HepG2 (cell line): ENCODE results near the gene PARK7. TPM values are rescaled to one million over a fixed set of nuclear protein-coding genes. Genes with fewer than 3 reads are reported as not detected.

ENCODE experiments used
- CBFB ChIP-seq: sonication (generic); formaldehyde crosslinking; IDR thresholded peaks from 2 replicates; pipeline ENCODE4 v1.4.0; 2020; ENCODE audit warnings: missing genetic modification reagents
- CEBPG ChIP-seq: IDR thresholded peaks from 2 replicates; pipeline ENCODE4 v1.6.1; 2016
- EEA1 ChIP-seq: sonication (generic); formaldehyde crosslinking; IDR thresholded peaks from 2 replicates; pipeline ENCODE4 v1.5.1; 2020; ENCODE audit warnings: mild to moderate bottlenecking, missing genetic modification reagents, borderline replicate concordance
- EED ChIP-seq: sonication (generic); formaldehyde crosslinking; IDR thresholded peaks from 2 replicates; pipeline ENCODE4 v1.5.0; 2020; ENCODE audit warnings: mild to moderate bottlenecking, missing genetic modification reagents
- IRX3 ChIP-seq: sonication (generic); formaldehyde crosslinking; IDR thresholded peaks from 2 replicates; pipeline ENCODE4 v1.8.1; 2023; ENCODE audit warnings: mild to moderate bottlenecking, low read depth, missing genetic modification reagents, borderline replicate concordance
- RARG ChIP-seq: sonication (generic); formaldehyde crosslinking; IDR thresholded peaks from 2 replicates; pipeline ENCODE4 v1.4.0; 2020; ENCODE audit warnings: low read depth, mild to moderate bottlenecking, missing genetic modification reagents
- SSRP1 ChIP-seq: IDR thresholded peaks from 2 replicates; pipeline ENCODE4 v1.6.1; 2016; ENCODE audit warnings: control low read depth
- TOE1 ChIP-seq: sonication (generic); formaldehyde crosslinking; IDR thresholded peaks from 2 replicates; pipeline ENCODE4 v1.4.0; 2020; ENCODE audit warnings: mild to moderate bottlenecking, missing genetic modification reagents
- ZNF235 ChIP-seq: sonication (generic); formaldehyde crosslinking; IDR thresholded peaks from 2 replicates; pipeline ENCODE4 v1.8.1; 2023; ENCODE audit warnings: mild to moderate bottlenecking, missing genetic modification reagents, borderline replicate concordance
- ZNF550 ChIP-seq: sonication (generic); formaldehyde crosslinking; IDR thresholded peaks from 2 replicates; pipeline ENCODE4 v1.4.0; 2020; ENCODE audit warnings: mild to moderate bottlenecking, missing genetic modification reagents, borderline replicate concordance
- ZNF552 ChIP-seq: sonication (generic); formaldehyde crosslinking; IDR thresholded peaks from 2 replicates; pipeline ENCODE4 v1.9.0; 2022; ENCODE audit warnings: missing genetic modification reagents, mild to moderate bottlenecking, borderline replicate concordance
- ZNF557 ChIP-seq: sonication (generic); formaldehyde crosslinking; IDR thresholded peaks from 2 replicates; pipeline ENCODE4 v1.4.0; 2020; ENCODE audit warnings: missing genetic modification reagents
- ZNF567 ChIP-seq: sonication (generic); formaldehyde crosslinking; IDR thresholded peaks from 2 replicates; pipeline ENCODE4 v1.8.1; 2023; ENCODE audit warnings: mild to moderate bottlenecking, missing genetic modification reagents, borderline replicate concordance
- ZNF598 ChIP-seq: sonication (generic); formaldehyde crosslinking; IDR thresholded peaks from 2 replicates; pipeline ENCODE4 v1.5.1; 2020; ENCODE audit warnings: mild to moderate bottlenecking, missing genetic modification reagents, borderline replicate concordance
- ZNF749 ChIP-seq: sonication (generic); formaldehyde crosslinking; IDR thresholded peaks from 2 replicates; pipeline ENCODE4 v1.8.0; 2022; ENCODE audit warnings: mild to moderate bottlenecking, missing genetic modification reagents, moderate library complexity, borderline replicate concordance
- ZNF777 ChIP-seq: sonication (generic); formaldehyde crosslinking; IDR thresholded peaks from 2 replicates; pipeline ENCODE4 v1.4.0; 2020; ENCODE audit warnings: missing genetic modification reagents
- ZSCAN29 ChIP-seq: sonication (generic); formaldehyde crosslinking; conservative IDR thresholded peaks from 2 replicates; pipeline ENCODE4 v1.4.0; 2020; ENCODE audit warnings: mild to moderate bottlenecking, missing genetic modification reagents
- polyA plus RNA-seq, 8 experiments: library from polyadenylated mRNA; depleted of rRNA in 3 of 8; stranded (reverse) in 7 of 8; unstranded in 1 of 8; fragments of >200 nt; fragmentation: Illumina TruSeq in 4 of 8; extraction: Trizol in 4 of 8; gene quantifications; 2 replicates each; pipeline versions ENCODE4 v1.2.1 to v1.2.3, GENCODE V29; 2011 to 2016; ENCODE audit warnings: low read depth in 4 of 8, missing spikeins in 1 of 8, mixed read lengths in 1 of 8; ENCODE audit not compliant: insufficient read depth in 1 of 8
- total RNA-seq, 5 experiments: library from RNA; depleted of rRNA; stranded (reverse); fragments of >200 nt; fragmentation: Illumina TruSeq; extraction: Trizol; gene quantifications; 2 replicates each; pipeline ENCODE4 v1.2.3, GENCODE V29; 2016; ENCODE audit warnings: low read depth in 1 of 5
- TF ChIP-seq, protein P1 (sequence below): conservative IDR thresholded peaks from 2 replicates; pipeline ENCODE4 v1.6.1; 2018; ENCODE audit warnings: missing genetic modification reagents
- TF ChIP-seq, protein P2 (sequence below): sonication (generic); formaldehyde crosslinking; IDR thresholded peaks from 2 replicates; pipeline ENCODE4 v1.4.0; 2020; ENCODE audit warnings: mild to moderate bottlenecking, missing genetic modification reagents
- TF ChIP-seq, protein P3 (sequence below): sonication (generic); formaldehyde crosslinking; IDR thresholded peaks from 2 replicates; pipeline ENCODE4 v1.4.0; 2020; ENCODE audit warnings: missing genetic modification reagents
- TF ChIP-seq, protein P4 (sequence below): sonication (generic); formaldehyde crosslinking; IDR thresholded peaks from 2 replicates; pipeline ENCODE4 v1.5.0; 2020; ENCODE audit warnings: missing genetic modification reagents
- TF ChIP-seq, protein P5 (sequence below): sonication (generic); formaldehyde crosslinking; IDR thresholded peaks from 2 replicates; pipeline ENCODE4 v1.5.1; 2020; ENCODE audit warnings: mild to moderate bottlenecking, missing genetic modification reagents, borderline replicate concordance

The PARK7 gene
- total and polyA plus RNA-seq, 2 of the 13 experiments (the other 11 are each of a cell fraction or from before 2014, with no cell fraction given), result 212 to 296 TPM

DNA sequence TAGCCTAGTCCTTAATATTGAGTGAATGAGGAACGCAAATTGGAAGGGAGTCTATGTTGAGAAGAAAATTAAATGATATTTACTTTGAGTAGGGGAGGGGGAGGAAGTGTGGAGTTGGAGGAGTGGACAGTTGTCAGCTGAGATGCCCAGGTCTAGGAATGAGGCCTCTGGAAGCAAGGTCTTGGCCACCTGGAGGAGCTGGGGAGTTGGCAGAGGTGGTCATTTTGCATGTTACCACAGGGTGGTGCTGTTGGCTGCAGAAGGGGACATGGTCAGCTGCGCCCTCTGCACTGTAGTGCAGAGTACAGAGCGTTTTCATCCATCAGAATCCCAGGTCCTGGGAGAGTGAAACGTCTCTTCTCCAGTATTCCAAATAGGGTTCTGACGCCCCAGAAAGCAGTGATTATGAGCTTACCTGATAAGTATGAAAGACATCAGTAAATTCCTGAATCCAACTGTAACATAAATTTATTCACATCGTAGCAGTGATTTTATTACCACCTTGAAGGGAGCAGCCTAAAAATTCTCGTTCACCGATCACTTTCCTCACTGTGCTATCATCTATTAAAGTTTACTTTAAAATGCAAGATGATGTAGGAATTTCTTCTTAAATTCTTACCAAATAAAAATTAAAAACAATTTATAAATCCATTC, 13.8 kb downstream of the PARK7 start (continued):
- TF ChIP-seq, protein P1, sequence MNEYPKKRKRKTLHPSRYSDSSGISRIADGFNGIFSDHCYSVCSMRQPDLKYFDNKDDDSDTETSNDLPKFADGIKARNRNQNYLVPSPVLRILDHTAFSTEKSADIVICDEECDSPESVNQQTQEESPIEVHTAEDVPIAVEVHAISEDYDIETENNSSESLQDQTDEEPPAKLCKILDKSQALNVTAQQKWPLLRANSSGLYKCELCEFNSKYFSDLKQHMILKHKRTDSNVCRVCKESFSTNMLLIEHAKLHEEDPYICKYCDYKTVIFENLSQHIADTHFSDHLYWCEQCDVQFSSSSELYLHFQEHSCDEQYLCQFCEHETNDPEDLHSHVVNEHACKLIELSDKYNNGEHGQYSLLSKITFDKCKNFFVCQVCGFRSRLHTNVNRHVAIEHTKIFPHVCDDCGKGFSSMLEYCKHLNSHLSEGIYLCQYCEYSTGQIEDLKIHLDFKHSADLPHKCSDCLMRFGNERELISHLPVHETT (CRISPR knock-in tag), result no peak
- no peak for TF ChIP-seq ZSCAN29 (CRISPR knock-in tag)
- TF ChIP-seq, protein P2, sequence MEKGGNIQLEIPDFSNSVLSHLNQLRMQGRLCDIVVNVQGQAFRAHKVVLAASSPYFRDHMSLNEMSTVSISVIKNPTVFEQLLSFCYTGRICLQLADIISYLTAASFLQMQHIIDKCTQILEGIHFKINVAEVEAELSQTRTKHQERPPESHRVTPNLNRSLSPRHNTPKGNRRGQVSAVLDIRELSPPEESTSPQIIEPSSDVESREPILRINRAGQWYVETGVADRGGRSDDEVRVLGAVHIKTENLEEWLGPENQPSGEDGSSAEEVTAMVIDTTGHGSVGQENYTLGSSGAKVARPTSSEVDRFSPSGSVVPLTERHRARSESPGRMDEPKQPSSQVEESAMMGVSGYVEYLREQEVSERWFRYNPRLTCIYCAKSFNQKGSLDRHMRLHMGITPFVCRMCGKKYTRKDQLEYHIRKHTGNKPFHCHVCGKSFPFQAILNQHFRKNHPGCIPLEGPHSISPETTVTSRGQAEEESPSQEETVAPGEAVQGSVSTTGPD (CRISPR knock-in tag), result no peak
- TF ChIP-seq, protein P3, sequence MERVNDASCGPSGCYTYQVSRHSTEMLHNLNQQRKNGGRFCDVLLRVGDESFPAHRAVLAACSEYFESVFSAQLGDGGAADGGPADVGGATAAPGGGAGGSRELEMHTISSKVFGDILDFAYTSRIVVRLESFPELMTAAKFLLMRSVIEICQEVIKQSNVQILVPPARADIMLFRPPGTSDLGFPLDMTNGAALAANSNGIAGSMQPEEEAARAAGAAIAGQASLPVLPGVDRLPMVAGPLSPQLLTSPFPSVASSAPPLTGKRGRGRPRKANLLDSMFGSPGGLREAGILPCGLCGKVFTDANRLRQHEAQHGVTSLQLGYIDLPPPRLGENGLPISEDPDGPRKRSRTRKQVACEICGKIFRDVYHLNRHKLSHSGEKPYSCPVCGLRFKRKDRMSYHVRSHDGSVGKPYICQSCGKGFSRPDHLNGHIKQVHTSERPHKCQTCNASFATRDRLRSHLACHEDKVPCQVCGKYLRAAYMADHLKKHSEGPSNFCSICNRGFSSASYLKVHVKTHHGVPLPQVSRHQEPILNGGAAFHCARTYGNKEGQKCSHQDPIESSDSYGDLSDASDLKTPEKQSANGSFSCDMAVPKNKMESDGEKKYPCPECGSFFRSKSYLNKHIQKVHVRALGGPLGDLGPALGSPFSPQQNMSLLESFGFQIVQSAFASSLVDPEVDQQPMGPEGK (CRISPR knock-in tag), result 0 out of 2 replicates have a peak, but pooled peaks have one; percentile 32
- no peak for TF ChIP-seq ZNF749
- TF ChIP-seq ZNF777, result no peak; the same call in 1 of the 2 replicates
- no peak for TF ChIP-seq RARG
- TF ChIP-seq ZNF567 (CRISPR knock-in tag), result no peak
- TF ChIP-seq SSRP1 (CRISPR knock-in tag), result no peak
- 0 out of 2 replicates have a peak, but pooled peaks have one; percentile 7 for TF ChIP-seq CEBPG (CRISPR knock-in tag)
- TF ChIP-seq, protein P4, sequence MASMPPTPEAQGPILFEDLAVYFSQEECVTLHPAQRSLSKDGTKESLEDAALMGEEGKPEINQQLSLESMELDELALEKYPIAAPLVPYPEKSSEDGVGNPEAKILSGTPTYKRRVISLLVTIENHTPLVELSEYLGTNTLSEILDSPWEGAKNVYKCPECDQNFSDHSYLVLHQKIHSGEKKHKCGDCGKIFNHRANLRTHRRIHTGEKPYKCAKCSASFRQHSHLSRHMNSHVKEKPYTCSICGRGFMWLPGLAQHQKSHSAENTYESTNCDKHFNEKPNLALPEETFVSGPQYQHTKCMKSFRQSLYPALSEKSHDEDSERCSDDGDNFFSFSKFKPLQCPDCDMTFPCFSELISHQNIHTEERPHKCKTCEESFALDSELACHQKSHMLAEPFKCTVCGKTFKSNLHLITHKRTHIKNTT (CRISPR knock-in tag), result no peak
- no peak for TF ChIP-seq ZNF550
- TF ChIP-seq, protein P5, sequence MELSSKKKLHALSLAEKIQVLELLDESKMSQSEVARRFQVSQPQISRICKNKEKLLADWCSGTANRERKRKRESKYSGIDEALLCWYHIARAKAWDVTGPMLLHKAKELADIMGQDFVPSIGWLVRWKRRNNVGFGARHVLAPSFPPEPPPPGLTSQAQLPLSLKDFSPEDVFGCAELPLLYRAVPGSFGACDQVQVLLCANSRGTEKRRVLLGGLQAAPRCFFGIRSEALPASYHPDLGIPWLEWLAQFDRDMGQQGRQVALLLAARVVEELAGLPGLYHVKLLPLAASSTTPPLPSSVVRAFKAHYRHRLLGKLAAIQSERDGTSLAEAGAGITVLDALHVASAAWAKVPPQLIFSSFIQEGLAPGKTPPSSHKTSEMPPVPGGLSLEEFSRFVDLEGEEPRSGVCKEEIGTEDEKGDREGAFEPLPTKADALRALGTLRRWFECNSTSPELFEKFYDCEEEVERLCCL (CRISPR knock-in tag), result no peak
- no peak for TF ChIP-seq IRX3 (CRISPR knock-in tag)
- no peak for TF ChIP-seq TOE1 (CRISPR knock-in tag)
- no peak for TF ChIP-seq ZNF598 (CRISPR knock-in tag)
- no peak for TF ChIP-seq ZNF552 (CRISPR knock-in tag)
- TF ChIP-seq EED (CRISPR knock-in tag), result no peak
- TF ChIP-seq ZNF557 (CRISPR knock-in tag), result no peak
- peak; percentile 62; the same call in 1 of the 2 replicates for TF ChIP-seq CBFB (CRISPR knock-in tag)
- no peak for TF ChIP-seq EEA1 (CRISPR knock-in tag)
- no peak for TF ChIP-seq ZNF235
